B cell (primary cell): ENCODE data around the gene ZBTB16. TPM values are rescaled to one million over a fixed set of nuclear protein-coding genes. Genes with fewer than 3 reads are reported as not detected.

Experiments
- ATAC-seq: fragments of 200-7000 bp; cut with Tn5 transposase; one replicate; pipeline ENCODE4 v1.10.0; 2021; ENCODE audit warnings: low read depth, mild to moderate bottlenecking, moderate number of reproducible peaks, moderate library complexity
- CTCF ChIA-PET: fragments of 350-600 bp; sonication (Branson Sonifier 250); formaldehyde crosslinking; loops from one replicate; lab custom pipeline; 2021; ENCODE audit warnings: antibody characterized with exemption, inconsistent platforms; lab: Charles Lee
- POLR2A ChIA-PET: fragments of 350-600 bp; sonication (Branson Sonifier 250); formaldehyde crosslinking; loops from one replicate; lab custom pipeline; 2021; ENCODE audit warnings: antibody characterized with exemption; lab: Charles Lee
- DNase-seq: peaks from one replicate; pipeline ENCODE4 v3.0.0; 2013
- H2AFZ ChIP-seq: 2 replicates; pipeline ENCODE4 v1.6.1; 2012; ENCODE audit warnings: mild to moderate bottlenecking, low read depth, low read length; ENCODE audit not compliant: insufficient read depth, poor library complexity, severe bottlenecking
- H3K27ac ChIP-seq, 2 donors: 1 replicate in 1 of 2; 2 replicates in 1 of 2; pipeline ENCODE4 v1.5.1; 2012 to 2013; ENCODE audit warnings: low read length in 2 of 2, mild to moderate bottlenecking in 2 of 2, moderate library complexity in 1 of 2
- H3K27me3 ChIP-seq, 4 experiments: fragments of 200-600 bp in 1 of 4; sonication (generic) in 1 of 4; replicated peaks in 1 of 4; 1 replicate in 2 of 4; 2 replicates in 2 of 4; pipeline versions ENCODE4 v1.6.1 to v1.7.0; 2013 to 2016; ENCODE audit warnings: low read length in 3 of 4, mild to moderate bottlenecking in 2 of 4, mixed read lengths in 1 of 4, moderate library complexity in 1 of 4; ENCODE audit not compliant: insufficient read depth in 4 of 4, control insufficient read depth in 3 of 4; ENCODE audit errors: control extremely low read depth in 1 of 4
- H3K36me3 ChIP-seq, 2 experiments: replicated peaks in 1 of 2; 1 replicate in 1 of 2; 2 replicates in 1 of 2; pipeline versions ENCODE4 v1.6.1 to v1.7.1; 2013; ENCODE audit warnings: low read length in 1 of 2; ENCODE audit not compliant: insufficient read depth in 2 of 2, control insufficient read depth in 1 of 2; ENCODE audit errors: control extremely low read depth in 1 of 2, extremely low read depth in 1 of 2
- H3K4me1 ChIP-seq, 2 donors: fragments of 200-600 bp in 1 of 2; sonication (generic) in 1 of 2; 1 replicate in 1 of 2; 2 replicates in 1 of 2; pipeline versions ENCODE4 v1.5.1 to v1.6.1; 2013 to 2017; ENCODE audit warnings: low read length in 2 of 2; ENCODE audit not compliant: control insufficient read depth in 2 of 2, insufficient read depth in 2 of 2
- H3K4me2 ChIP-seq: replicated peaks from 2 replicates; pipeline ENCODE3; 2012; ENCODE audit warnings: mild to moderate bottlenecking, low read depth, low read length; ENCODE audit not compliant: poor library complexity, severe bottlenecking
- H3K4me3 ChIP-seq, 5 experiments: fragments of 200-600 bp in 1 of 5; sonication (generic) in 1 of 5; 1 replicate in 3 of 5; 2 replicates in 2 of 5; pipeline versions ENCODE4 v1.5.1 to v1.7.0; 2011 to 2016; ENCODE audit warnings: low read length in 4 of 5, mild to moderate bottlenecking in 4 of 5, low read depth in 2 of 5, control low read depth in 1 of 5, moderate library complexity in 1 of 5; ENCODE audit not compliant: insufficient read depth in 1 of 5; ENCODE audit errors: control extremely low read depth in 1 of 5, extremely low read depth in 1 of 5
- H3K79me2 ChIP-seq: fragments of 200-600 bp; sonication (generic); one replicate; pipeline ENCODE4 v1.6.0; 2016; ENCODE audit warnings: low read length; ENCODE audit not compliant: control insufficient read depth, insufficient read depth
- H3K9ac ChIP-seq: fragments of 200-600 bp; sonication (generic); 2 replicates; pipeline ENCODE4 v1.6.1; 2017; ENCODE audit warnings: mild to moderate bottlenecking, low read length, moderate library complexity
- H3K9me3 ChIP-seq, 3 donors: one replicate each; pipeline versions ENCODE4 v1.6.1 to v1.7.1; 2013; ENCODE audit warnings: low read length in 2 of 3; ENCODE audit not compliant: control insufficient read depth in 2 of 3, insufficient read depth in 1 of 3; ENCODE audit errors: control extremely low read depth in 1 of 3
- H4K20me1 ChIP-seq: 2 replicates; pipeline ENCODE4 v1.6.0; 2012; ENCODE audit warnings: mild to moderate bottlenecking, low read length; ENCODE audit not compliant: insufficient read depth, control insufficient read depth, poor library complexity, severe bottlenecking
- H3K27ac Mint-ChIP-seq: one replicate; pipeline ENCODE4 v1.8.0; 2021; ENCODE audit warnings: mixed read lengths
- H3K27me3 Mint-ChIP-seq: one replicate; pipeline ENCODE4 v1.8.0; 2021; ENCODE audit warnings: mixed read lengths
- H3K4me1 Mint-ChIP-seq: one replicate; pipeline ENCODE4 v1.8.0; 2021; ENCODE audit warnings: mixed read lengths
- H3K4me3 Mint-ChIP-seq: one replicate; pipeline ENCODE4 v1.8.0; 2021; ENCODE audit warnings: mixed read lengths
- H3K9me3 Mint-ChIP-seq: one replicate; pipeline ENCODE4 v1.8.0; 2022; ENCODE audit warnings: mixed read lengths; ENCODE audit not compliant: insufficient read depth
- CTCF ChIP-seq: fragments of 200-600 bp; IDR thresholded peaks from one replicate; pipeline ENCODE4 v1.8.0; 2022; ENCODE audit warnings: antibody characterized with exemption, mild to moderate bottlenecking
- EZH2 ChIP-seq: IDR thresholded peaks from 2 replicates; pipeline ENCODE4 v1.6.1; 2012; ENCODE audit warnings: borderline replicate concordance, low read depth, mild to moderate bottlenecking, moderate library complexity, low read length; ENCODE audit not compliant: insufficient read depth, poor library complexity, severe bottlenecking
- WGBS: methylation state at CpG from one replicate; pipeline ENCODE4 v1.1.5; 2013; ENCODE audit warnings: missing lambda C conversion rate; ENCODE audit not compliant: insufficient coverage; 5-methylcytosine and 5-hydroxymethylcytosine counted together
- intact Hi-C: fragments of 100-400 bp; cut with micrococcal nuclease; formaldehyde crosslinking; loops from one replicate; pipeline ENCODE4 v1.10.0; 2022
- polyA plus RNA-seq: library from polyadenylated mRNA; depleted of rRNA; stranded (reverse); fragments of >200 nt; gene quantifications from 2 replicates; pipeline ENCODE4 v1.2.3, GENCODE V29; 2012
- total RNA-seq, 2 donors: library from RNA; stranded (reverse); fragments of 120-200 nt in 1 of 2; gene quantifications; 1 replicate in 1 of 2; 2 replicates in 1 of 2; pipeline versions ENCODE4 v1.2.3 to v1.2.4, GENCODE V29; 2013 to 2022

The ZBTB16 gene
- total and polyA plus RNA-seq, 2 donors (not counting 1 experiment from before 2014, with no cell fraction given) = 16.0 to 20.6 TPM

GRCh38 chr11:114252767-114253166, 193.3 kb downstream of the ZBTB16 start:
- TF ChIP-seq CTCF (no peak), EZH2 (no peak)
- DNase-seq (no peak), ATAC-seq (no peak)
- ChIA-PET CTCF (interaction anchor here (1.5 to 4.1 kb wide), 3 partner anchors 9 to 357 kb away, joined by 4 to 13 read pairs (median 4); no protein-coding TSS in a partner anchor), POLR2A (interaction anchor here (1.0 kb wide), 1 partner anchor 37 kb away, joined by 3 read pairs; no protein-coding TSS in a partner anchor)
- Mint-ChIP-seq H3K27ac (no peak overlapping the region), H3K9me3 (no peaks in the 10 kb centered on the region), H3K4me3 (no peak overlapping the region), H3K27me3 (no peaks in the 10 kb centered on the region), H3K4me1 (peaks cover 12% of the 10 kb centered on the region)
- Histone ChIP-seq H2AFZ (no peak overlapping the region), H3K36me3 (no peaks in the 10 kb centered on the region), H3K9me3 (peaks cover 0 to 4% (median 0%) of the 10 kb centered on the region in 3 donors), H3K4me2 (no peak overlapping the region), H4K20me1 (no peaks in the 10 kb centered on the region), H3K4me1 (peaks cover 4 to 10% of the 10 kb centered on the region in 2 donors), H3K79me2 (no peaks in the 10 kb centered on the region), H3K27ac (no peak overlapping the region), H3K27me3 (no peaks in the 10 kb centered on the region), H3K9ac (no peak overlapping the region), H3K4me3 (no peak overlapping the region)
- intact Hi-C loops = no loop called here
- WGBS = 97% methylated on average over 4 of the region's 9 CpGs

GRCh38 chr11:114253771-114254170, 194.3 kb downstream of the ZBTB16 start:
- Mint-ChIP-seq H3K4me3 (no peak overlapping the region), H3K27me3 (no peaks in the 10 kb centered on the region), H3K9me3 (no peaks in the 10 kb centered on the region), H3K27ac (no peak overlapping the region), H3K4me1 (peaks cover 19% of the 10 kb centered on the region)
- TF ChIP-seq EZH2 = no peak
- TF ChIP-seq CTCF = no peak
- Histone ChIP-seq H3K9ac (no peak overlapping the region), H3K4me1 (peaks cover 12 to 20% of the 10 kb centered on the region in 2 donors), H4K20me1 (no peaks in the 10 kb centered on the region), H3K36me3 (no peaks in the 10 kb centered on the region), H3K9me3 (peaks cover 0 to 4% (median 0%) of the 10 kb centered on the region in 3 donors), H3K4me2 (no peak overlapping the region), H2AFZ (no peak overlapping the region), H3K79me2 (no peaks in the 10 kb centered on the region), H3K27ac (no peak overlapping the region), H3K4me3 (no peak overlapping the region), H3K27me3 (no peaks in the 10 kb centered on the region)
- POLR2A ChIA-PET = interaction anchor here (1.0 kb wide), 1 partner anchor 38 kb away, joined by 3 read pairs; no protein-coding TSS in a partner anchor
- 83% methylated on average over 1 of the region's 2 CpGs for WGBS
- CTCF ChIA-PET = interaction anchor here (1.0 to 1.6 kb wide), 5 partner anchors 8 to 359 kb away, joined by 3 to 4 read pairs (median 3); no protein-coding TSS in a partner anchor
- intact Hi-C loops = no loop called here
- DNase-seq (no peak), ATAC-seq (no peak)
